Kidney epithelial cell (primary cell): Measurements from ENCODE around the gene NACC2. TPM values are rescaled to one million over a fixed set of nuclear protein-coding genes. Genes with fewer than 3 reads are reported as not detected.

Source experiments
- DNase-seq: peaks from one replicate; pipeline ENCODE4 v3.0.0-alpha.2; 2010; ENCODE audit warnings: low read depth
- H3K27me3 ChIP-seq: 2 replicates; pipeline ENCODE4 v1.6.0; 2011; ENCODE audit warnings: low read length; ENCODE audit not compliant: control insufficient read depth, insufficient read depth
- H3K36me3 ChIP-seq: 2 replicates; pipeline ENCODE4 v1.5.1; 2011; ENCODE audit warnings: low read length; ENCODE audit not compliant: control insufficient read depth, insufficient read depth
- H3K4me3 ChIP-seq: 2 replicates; pipeline ENCODE4 v1.5.1; 2011; ENCODE audit warnings: low read depth, mild to moderate bottlenecking, control low read depth, low read length
- CTCF ChIP-seq: IDR thresholded peaks from 2 replicates; pipeline ENCODE4 v1.5.1; 2011; ENCODE audit warnings: mild to moderate bottlenecking, moderate library complexity, low read length, control low read depth, inconsistent platforms; ENCODE audit not compliant: insufficient read depth, poor library complexity, severe bottlenecking
- total RNA-seq: library from RNA; depleted of rRNA; stranded (reverse); fragments of >200 nt; gene quantifications from 2 replicates; pipeline ENCODE4 v1.2.3, GENCODE V29; 2015

NACC2 gene
- total RNA-seq, 1 donor from 2014 or later, result 26.0 TPM

GRCh38 chr9:135984072-135984710 lies 110.9 kb downstream of the NACC2 start:
- no peak for DNase-seq
- H3K27me3 ChIP-seq, result peaks cover 55% of the 10 kb centered on the region
- TF ChIP-seq CTCF, result no peak
- H3K36me3 ChIP-seq, result no peaks in the 10 kb centered on the region
- H3K4me3 ChIP-seq, result no peak overlapping the region

- no peak for DNase-seq
- no peak overlapping the region for H3K4me3 ChIP-seq
- peaks cover 58% of the 10 kb centered on the region for H3K27me3 ChIP-seq
- TF ChIP-seq CTCF, result no peak
- H3K36me3 ChIP-seq, result no peaks in the 10 kb centered on the region
Observed at GRCh38 chr9:135983208-135984071, 111.6 kb downstream of the NACC2 start.

GRCh38 chr9:135982499-135983207 lies 112.4 kb downstream of the NACC2 start:
- DNase-seq, result no peak
- TF ChIP-seq CTCF, result no peak
- Histone ChIP-seq H3K36me3 (no peaks in the 10 kb centered on the region), H3K27me3 (peaks cover 51% of the 10 kb centered on the region), H3K4me3 (no peak overlapping the region)

- H3K27me3 ChIP-seq, result peaks cover 54% of the 10 kb centered on the region
- H3K36me3 ChIP-seq, result no peaks in the 10 kb centered on the region
- no peak overlapping the region for H3K4me3 ChIP-seq
- TF ChIP-seq CTCF, result no peak
- DNase-seq, result no peak
Observed at GRCh38 chr9:135980926-135981630, 114.0 kb downstream of the NACC2 start.

GRCh38 chr9:135979547-135980166 lies 115.4 kb downstream of the NACC2 start:
- Histone ChIP-seq H3K36me3 (no peaks in the 10 kb centered on the region), H3K4me3 (no peak overlapping the region), H3K27me3 (peaks cover 50% of the 10 kb centered on the region)
- DNase-seq, result no peak
- no peak for TF ChIP-seq CTCF
